ENCODE data around the gene CMSS1. TPM values are rescaled to one million over a fixed set of nuclear protein-coding genes. Genes with fewer than 3 reads are reported as not detected.

The CMSS1 gene
- polyA plus RNA-seq, 1 donor from 2014 or later: 31.8 TPM

- Histone ChIP-seq H4K20me1 (ENCODE audit: insufficient read depth) (no peaks in the 10 kb centered on the region), H3K9me2 (ENCODE audit: insufficient read depth, low read length) (no peaks in the 10 kb centered on the region), H3K36me3 (ENCODE audit: insufficient read depth, low read length) (no peaks in the 10 kb centered on the region), H3K9ac (ENCODE audit: low read length) (no peak overlapping the region), H3F3A (ENCODE audit: insufficient read depth, low read length, poor library complexity, severe bottlenecking) (no peaks in the 10 kb centered on the region), H2AFZ (ENCODE audit: low read depth, low read length) (no peak overlapping the region), H3K4me2 (ENCODE audit: low read length) (no peak overlapping the region), H3K9me3 (ENCODE audit: low read length) (no peaks in the 10 kb centered on the region), H3K79me2 (replicated peaks; ENCODE audit: insufficient read depth, low read length) (no peaks in the 10 kb centered on the region), H3K27me3 (ENCODE audit: insufficient read depth, low read depth, low read length) (no peaks in the 10 kb centered on the region), H3K4me3 (ENCODE audit: low read length) (no peak overlapping the region), H3K27ac (ENCODE audit: low read length) (no peak overlapping the region)
- no peak for TF ChIP-seq EZH2 (IDR thresholded peaks at IDR 0.05; ENCODE audit: borderline replicate concordance, insufficient read depth, low read length, poor library complexity, severe bottlenecking)
- no peak for TF ChIP-seq SMC3 (conservative IDR thresholded peaks at IDR 0.05; ENCODE audit: poor library complexity)
- TF ChIP-seq, protein P1, sequence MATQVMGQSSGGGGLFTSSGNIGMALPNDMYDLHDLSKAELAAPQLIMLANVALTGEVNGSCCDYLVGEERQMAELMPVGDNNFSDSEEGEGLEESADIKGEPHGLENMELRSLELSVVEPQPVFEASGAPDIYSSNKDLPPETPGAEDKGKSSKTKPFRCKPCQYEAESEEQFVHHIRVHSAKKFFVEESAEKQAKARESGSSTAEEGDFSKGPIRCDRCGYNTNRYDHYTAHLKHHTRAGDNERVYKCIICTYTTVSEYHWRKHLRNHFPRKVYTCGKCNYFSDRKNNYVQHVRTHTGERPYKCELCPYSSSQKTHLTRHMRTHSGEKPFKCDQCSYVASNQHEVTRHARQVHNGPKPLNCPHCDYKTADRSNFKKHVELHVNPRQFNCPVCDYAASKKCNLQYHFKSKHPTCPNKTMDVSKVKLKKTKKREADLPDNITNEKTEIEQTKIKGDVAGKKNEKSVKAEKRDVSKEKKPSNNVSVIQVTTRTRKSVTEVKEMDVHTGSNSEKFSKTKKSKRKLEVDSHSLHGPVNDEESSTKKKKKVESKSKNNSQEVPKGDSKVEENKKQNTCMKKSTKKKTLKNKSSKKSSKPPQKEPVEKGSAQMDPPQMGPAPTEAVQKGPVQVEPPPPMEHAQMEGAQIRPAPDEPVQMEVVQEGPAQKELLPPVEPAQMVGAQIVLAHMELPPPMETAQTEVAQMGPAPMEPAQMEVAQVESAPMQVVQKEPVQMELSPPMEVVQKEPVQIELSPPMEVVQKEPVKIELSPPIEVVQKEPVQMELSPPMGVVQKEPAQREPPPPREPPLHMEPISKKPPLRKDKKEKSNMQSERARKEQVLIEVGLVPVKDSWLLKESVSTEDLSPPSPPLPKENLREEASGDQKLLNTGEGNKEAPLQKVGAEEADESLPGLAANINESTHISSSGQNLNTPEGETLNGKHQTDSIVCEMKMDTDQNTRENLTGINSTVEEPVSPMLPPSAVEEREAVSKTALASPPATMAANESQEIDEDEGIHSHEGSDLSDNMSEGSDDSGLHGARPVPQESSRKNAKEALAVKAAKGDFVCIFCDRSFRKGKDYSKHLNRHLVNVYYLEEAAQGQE (IDR thresholded peaks at IDR 0.05; ENCODE audit: borderline replicate concordance): no peak
- TF ChIP-seq, protein P2, sequence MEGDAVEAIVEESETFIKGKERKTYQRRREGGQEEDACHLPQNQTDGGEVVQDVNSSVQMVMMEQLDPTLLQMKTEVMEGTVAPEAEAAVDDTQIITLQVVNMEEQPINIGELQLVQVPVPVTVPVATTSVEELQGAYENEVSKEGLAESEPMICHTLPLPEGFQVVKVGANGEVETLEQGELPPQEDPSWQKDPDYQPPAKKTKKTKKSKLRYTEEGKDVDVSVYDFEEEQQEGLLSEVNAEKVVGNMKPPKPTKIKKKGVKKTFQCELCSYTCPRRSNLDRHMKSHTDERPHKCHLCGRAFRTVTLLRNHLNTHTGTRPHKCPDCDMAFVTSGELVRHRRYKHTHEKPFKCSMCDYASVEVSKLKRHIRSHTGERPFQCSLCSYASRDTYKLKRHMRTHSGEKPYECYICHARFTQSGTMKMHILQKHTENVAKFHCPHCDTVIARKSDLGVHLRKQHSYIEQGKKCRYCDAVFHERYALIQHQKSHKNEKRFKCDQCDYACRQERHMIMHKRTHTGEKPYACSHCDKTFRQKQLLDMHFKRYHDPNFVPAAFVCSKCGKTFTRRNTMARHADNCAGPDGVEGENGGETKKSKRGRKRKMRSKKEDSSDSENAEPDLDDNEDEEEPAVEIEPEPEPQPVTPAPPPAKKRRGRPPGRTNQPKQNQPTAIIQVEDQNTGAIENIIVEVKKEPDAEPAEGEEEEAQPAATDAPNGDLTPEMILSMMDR (IDR thresholded peaks at IDR 0.05; ENCODE audit: poor library complexity, severe bottlenecking): no peak
- no peak for TF ChIP-seq RAD21 (conservative IDR thresholded peaks at IDR 0.05)
- no peak for TF ChIP-seq MXI1 (conservative IDR thresholded peaks at IDR 0.05; ENCODE audit: poor library complexity, severe bottlenecking)
- no peak for TF ChIP-seq EP300 (conservative IDR thresholded peaks at IDR 0.05; ENCODE audit: poor library complexity, severe bottlenecking)
- TF ChIP-seq TAF1 (IDR thresholded peaks at IDR 0.05; ENCODE audit: low read depth): no peak
- TF ChIP-seq POLR2AphosphoS5 (IDR thresholded peaks at IDR 0.05): no peak
Measured at GRCh38 chr3:99865321-99865720, 47.7 kb downstream of the CMSS1 start.

DNA sequence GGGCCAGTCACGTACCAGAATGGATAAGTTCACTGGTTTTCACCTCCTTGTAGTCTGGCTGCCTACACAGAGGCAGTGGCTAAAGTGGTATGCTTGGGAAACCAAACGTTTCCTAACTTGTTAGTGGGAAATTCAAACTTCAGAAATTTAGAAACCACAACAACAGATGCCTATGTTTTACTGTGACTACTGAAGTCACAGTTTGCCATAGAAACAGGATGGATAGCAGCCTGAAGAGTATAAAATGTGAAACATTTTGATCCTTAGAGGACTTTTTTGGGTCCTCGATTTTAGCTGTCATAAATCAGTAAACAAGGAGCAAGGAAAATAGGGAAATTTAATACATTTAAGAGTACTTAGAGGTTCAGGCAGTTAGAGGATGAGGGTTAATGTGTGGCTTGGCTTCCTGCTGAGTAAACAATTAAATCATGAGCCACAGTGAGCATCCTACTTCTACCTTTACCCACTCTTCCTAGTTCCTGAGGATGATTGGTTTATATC is 48.6 kb downstream of the CMSS1 start:
- Histone ChIP-seq H4K20me1 (ENCODE audit: insufficient read depth) (no peaks in the 10 kb centered on the region), H3F3A (ENCODE audit: insufficient read depth, low read length, poor library complexity, severe bottlenecking) (no peaks in the 10 kb centered on the region), H3K36me3 (ENCODE audit: insufficient read depth, low read length) (no peaks in the 10 kb centered on the region), H3K4me2 (ENCODE audit: low read length) (no peak overlapping the region), H3K27ac (ENCODE audit: low read length) (no peak overlapping the region), H3K9ac (ENCODE audit: low read length) (no peak overlapping the region), H3K9me2 (ENCODE audit: insufficient read depth, low read length) (no peaks in the 10 kb centered on the region), H3K4me3 (ENCODE audit: low read length) (no peak overlapping the region), H3K9me3 (ENCODE audit: low read length) (no peaks in the 10 kb centered on the region), H3K79me2 (replicated peaks; ENCODE audit: insufficient read depth, low read length) (no peaks in the 10 kb centered on the region), H2AFZ (ENCODE audit: low read depth, low read length) (no peak overlapping the region), H3K27me3 (ENCODE audit: insufficient read depth, low read depth, low read length) (no peaks in the 10 kb centered on the region)
- no peak for TF ChIP-seq EP300 (conservative IDR thresholded peaks at IDR 0.05; ENCODE audit: poor library complexity, severe bottlenecking)
- no peak for TF ChIP-seq TAF1 (IDR thresholded peaks at IDR 0.05; ENCODE audit: low read depth)
- TF ChIP-seq MXI1 (conservative IDR thresholded peaks at IDR 0.05; ENCODE audit: poor library complexity, severe bottlenecking): no peak
- TF ChIP-seq, protein P2 (IDR thresholded peaks at IDR 0.05; ENCODE audit: poor library complexity, severe bottlenecking): no peak
- no peak for TF ChIP-seq SMC3 (conservative IDR thresholded peaks at IDR 0.05; ENCODE audit: poor library complexity)
- no peak for TF ChIP-seq POLR2AphosphoS5 (IDR thresholded peaks at IDR 0.05)
- no peak for TF ChIP-seq EZH2 (IDR thresholded peaks at IDR 0.05; ENCODE audit: borderline replicate concordance, insufficient read depth, low read length, poor library complexity, severe bottlenecking)
- TF ChIP-seq, protein P1 (IDR thresholded peaks at IDR 0.05; ENCODE audit: borderline replicate concordance): no peak
- no peak for TF ChIP-seq RAD21 (conservative IDR thresholded peaks at IDR 0.05)
